Activated T-helper 17 cell treated with anti-CD3 and anti-CD28 coated beads, Interleukin-2, amount 50 U/mL, for 72 hours (primary cell): ENCODE measurements around the gene ASTN2. TPM values are rescaled to one million over a fixed set of nuclear protein-coding genes. Genes with fewer than 3 reads are reported as not detected.

Experiments used
- ATAC-seq: fragments of 150-1000 bp; cut with Tn5 transposase; replicated peaks from 2 replicates; pipeline ENCODE4 v1.10.0; 2021; ENCODE audit warnings: mild to moderate bottlenecking, moderate library complexity
- H3K27ac Mint-ChIP-seq: one replicate; pipeline ENCODE4 v1.8.0; 2022; ENCODE audit warnings: mixed read lengths
- H3K27me3 Mint-ChIP-seq: one replicate; pipeline ENCODE4 v1.8.0; 2022; ENCODE audit warnings: mixed read lengths
- H3K36me3 Mint-ChIP-seq: one replicate; pipeline ENCODE4 v1.8.0; 2022; ENCODE audit warnings: low read depth, mild to moderate bottlenecking, mixed read lengths
- H3K4me1 Mint-ChIP-seq: one replicate; pipeline ENCODE4 v1.8.0; 2022; ENCODE audit warnings: mixed read lengths
- H3K4me3 Mint-ChIP-seq: one replicate; pipeline ENCODE4 v1.8.0; 2022; ENCODE audit warnings: mild to moderate bottlenecking, mixed read lengths
- H3K9me3 Mint-ChIP-seq: one replicate; pipeline ENCODE4 v1.8.0; 2022; ENCODE audit warnings: mixed read lengths
- total RNA-seq, 2 donors: library from RNA; stranded (reverse); gene quantifications; one replicate each; pipeline ENCODE4 v1.2.3, GENCODE V29; 2022

The ASTN2 gene
- total RNA-seq, 2 donors from 2014 or later = 3.3 to 5.4 TPM

GRCh38 chr9:117014061-117014460, 400.8 kb downstream of the ASTN2 start:
- H3K27me3 Mint-ChIP-seq = no peaks in the 10 kb centered on the region
- no peak for ATAC-seq
- H3K36me3 Mint-ChIP-seq = no peaks in the 10 kb centered on the region
- no peak overlapping the region for H3K4me3 Mint-ChIP-seq
- H3K4me1 Mint-ChIP-seq = no peaks in the 10 kb centered on the region
- peaks cover 7% of the 10 kb centered on the region for H3K9me3 Mint-ChIP-seq
- H3K27ac Mint-ChIP-seq = no peak overlapping the region

GRCh38 chr9:117013440-117013995, 401.3 kb downstream of the ASTN2 start:
- no peaks in the 10 kb centered on the region for H3K27me3 Mint-ChIP-seq
- no peak overlapping the region for H3K4me3 Mint-ChIP-seq
- H3K4me1 Mint-ChIP-seq = no peaks in the 10 kb centered on the region
- H3K27ac Mint-ChIP-seq = no peak overlapping the region
- ATAC-seq = no peak
- no peaks in the 10 kb centered on the region for H3K36me3 Mint-ChIP-seq
- H3K9me3 Mint-ChIP-seq = peaks cover 7% of the 10 kb centered on the region

- Mint-ChIP-seq H3K4me1 (no peaks in the 10 kb centered on the region), H3K27ac (no peak overlapping the region), H3K27me3 (no peaks in the 10 kb centered on the region), H3K9me3 (peaks cover 7% of the 10 kb centered on the region), H3K36me3 (no peaks in the 10 kb centered on the region), H3K4me3 (no peak overlapping the region)
- no peak for ATAC-seq
Observed at GRCh38 chr9:117010061-117010460, 404.8 kb downstream of the ASTN2 start.

- Mint-ChIP-seq H3K4me1 (no peaks in the 10 kb centered on the region), H3K27ac (no peak overlapping the region), H3K9me3 (peaks cover 7% of the 10 kb centered on the region), H3K4me3 (no peak overlapping the region), H3K27me3 (no peaks in the 10 kb centered on the region), H3K36me3 (no peaks in the 10 kb centered on the region)
- ATAC-seq = no peak
Observed at GRCh38 chr9:117008876-117009275, 406.0 kb downstream of the ASTN2 start.

- no peak for ATAC-seq
- Mint-ChIP-seq H3K36me3 (no peaks in the 10 kb centered on the region), H3K4me1 (no peaks in the 10 kb centered on the region), H3K4me3 (no peak overlapping the region), H3K27me3 (no peaks in the 10 kb centered on the region), H3K27ac (no peak overlapping the region), H3K9me3 (peaks cover 7% of the 10 kb centered on the region)
Observed at GRCh38 chr9:117008461-117008860, 406.4 kb downstream of the ASTN2 start.

- H3K27me3 Mint-ChIP-seq = no peaks in the 10 kb centered on the region
- no peak overlapping the region for H3K4me3 Mint-ChIP-seq
- H3K36me3 Mint-ChIP-seq = no peaks in the 10 kb centered on the region
- no peak overlapping the region for H3K27ac Mint-ChIP-seq
- H3K9me3 Mint-ChIP-seq = no peaks in the 10 kb centered on the region
- ATAC-seq = no peak
- no peaks in the 10 kb centered on the region for H3K4me1 Mint-ChIP-seq
Observed at GRCh38 chr9:117002686-117003085, 412.2 kb downstream of the ASTN2 start.

GRCh38 chr9:117000834-117001233, 414.0 kb downstream of the ASTN2 start:
- ATAC-seq = no peak
- H3K4me3 Mint-ChIP-seq = no peak overlapping the region
- H3K36me3 Mint-ChIP-seq = no peaks in the 10 kb centered on the region
- H3K9me3 Mint-ChIP-seq = no peaks in the 10 kb centered on the region
- no peaks in the 10 kb centered on the region for H3K4me1 Mint-ChIP-seq
- H3K27me3 Mint-ChIP-seq = no peaks in the 10 kb centered on the region
- H3K27ac Mint-ChIP-seq = no peak overlapping the region

- no peak overlapping the region for H3K27ac Mint-ChIP-seq
- H3K9me3 Mint-ChIP-seq = no peaks in the 10 kb centered on the region
- no peak for ATAC-seq
- no peaks in the 10 kb centered on the region for H3K36me3 Mint-ChIP-seq
- no peaks in the 10 kb centered on the region for H3K4me1 Mint-ChIP-seq
- no peaks in the 10 kb centered on the region for H3K27me3 Mint-ChIP-seq
- no peak overlapping the region for H3K4me3 Mint-ChIP-seq
Observed at GRCh38 chr9:117000196-117000723, 414.6 kb downstream of the ASTN2 start.

GRCh38 chr9:116998305-116998704, 416.6 kb downstream of the ASTN2 start:
- no peaks in the 10 kb centered on the region for H3K36me3 Mint-ChIP-seq
- no peaks in the 10 kb centered on the region for H3K4me1 Mint-ChIP-seq
- H3K27me3 Mint-ChIP-seq = no peaks in the 10 kb centered on the region
- ATAC-seq = no peak
- no peak overlapping the region for H3K4me3 Mint-ChIP-seq
- H3K9me3 Mint-ChIP-seq = no peaks in the 10 kb centered on the region
- no peak overlapping the region for H3K27ac Mint-ChIP-seq

- H3K36me3 Mint-ChIP-seq = no peaks in the 10 kb centered on the region
- H3K4me3 Mint-ChIP-seq = no peak overlapping the region
- peaks cover 8% of the 10 kb centered on the region for H3K9me3 Mint-ChIP-seq
- H3K27ac Mint-ChIP-seq = no peak overlapping the region
- no peak for ATAC-seq
- no peaks in the 10 kb centered on the region for H3K27me3 Mint-ChIP-seq
- no peaks in the 10 kb centered on the region for H3K4me1 Mint-ChIP-seq
Observed at GRCh38 chr9:116992865-116993264, 422.0 kb downstream of the ASTN2 start.

GRCh38 chr9:116991051-116991450, 423.8 kb downstream of the ASTN2 start:
- Mint-ChIP-seq H3K27me3 (no peaks in the 10 kb centered on the region), H3K36me3 (no peaks in the 10 kb centered on the region), H3K9me3 (peaks cover 8% of the 10 kb centered on the region), H3K27ac (no peak overlapping the region), H3K4me3 (no peak overlapping the region), H3K4me1 (no peaks in the 10 kb centered on the region)
- no peak for ATAC-seq

GRCh38 chr9:116990592-116990991, 424.3 kb downstream of the ASTN2 start:
- Mint-ChIP-seq H3K4me1 (no peaks in the 10 kb centered on the region), H3K27ac (no peak overlapping the region), H3K9me3 (peaks cover 8% of the 10 kb centered on the region), H3K27me3 (no peaks in the 10 kb centered on the region), H3K36me3 (no peaks in the 10 kb centered on the region), H3K4me3 (no peak overlapping the region)
- no peak for ATAC-seq

- Mint-ChIP-seq H3K4me1 (no peaks in the 10 kb centered on the region), H3K27ac (no peak overlapping the region), H3K36me3 (no peaks in the 10 kb centered on the region), H3K27me3 (no peaks in the 10 kb centered on the region), H3K4me3 (no peak overlapping the region), H3K9me3 (peaks cover 8% of the 10 kb centered on the region)
- no peak for ATAC-seq
Observed at GRCh38 chr9:116987721-116988485, 427.0 kb downstream of the ASTN2 start.

- Mint-ChIP-seq H3K27me3 (no peaks in the 10 kb centered on the region), H3K4me1 (no peaks in the 10 kb centered on the region), H3K27ac (no peak overlapping the region), H3K9me3 (peaks cover 8% of the 10 kb centered on the region), H3K36me3 (no peaks in the 10 kb centered on the region), H3K4me3 (no peak overlapping the region)
- no peak for ATAC-seq
Observed at GRCh38 chr9:116986015-116986414, 428.8 kb downstream of the ASTN2 start.

GRCh38 chr9:116985596-116985995, 429.3 kb downstream of the ASTN2 start:
- Mint-ChIP-seq H3K4me3 (no peak overlapping the region), H3K9me3 (peaks cover 7% of the 10 kb centered on the region), H3K27ac (no peak overlapping the region), H3K27me3 (no peaks in the 10 kb centered on the region), H3K4me1 (no peaks in the 10 kb centered on the region), H3K36me3 (no peaks in the 10 kb centered on the region)
- ATAC-seq = no peak
